Measurements from ENCODE around the gene POLH. TPM values are rescaled to one million over a fixed set of nuclear protein-coding genes. Genes with fewer than 3 reads are reported as not detected.

The POLH gene
- total RNA-seq, 1 experiment from 2014 or later = 28.4 TPM

DNA sequence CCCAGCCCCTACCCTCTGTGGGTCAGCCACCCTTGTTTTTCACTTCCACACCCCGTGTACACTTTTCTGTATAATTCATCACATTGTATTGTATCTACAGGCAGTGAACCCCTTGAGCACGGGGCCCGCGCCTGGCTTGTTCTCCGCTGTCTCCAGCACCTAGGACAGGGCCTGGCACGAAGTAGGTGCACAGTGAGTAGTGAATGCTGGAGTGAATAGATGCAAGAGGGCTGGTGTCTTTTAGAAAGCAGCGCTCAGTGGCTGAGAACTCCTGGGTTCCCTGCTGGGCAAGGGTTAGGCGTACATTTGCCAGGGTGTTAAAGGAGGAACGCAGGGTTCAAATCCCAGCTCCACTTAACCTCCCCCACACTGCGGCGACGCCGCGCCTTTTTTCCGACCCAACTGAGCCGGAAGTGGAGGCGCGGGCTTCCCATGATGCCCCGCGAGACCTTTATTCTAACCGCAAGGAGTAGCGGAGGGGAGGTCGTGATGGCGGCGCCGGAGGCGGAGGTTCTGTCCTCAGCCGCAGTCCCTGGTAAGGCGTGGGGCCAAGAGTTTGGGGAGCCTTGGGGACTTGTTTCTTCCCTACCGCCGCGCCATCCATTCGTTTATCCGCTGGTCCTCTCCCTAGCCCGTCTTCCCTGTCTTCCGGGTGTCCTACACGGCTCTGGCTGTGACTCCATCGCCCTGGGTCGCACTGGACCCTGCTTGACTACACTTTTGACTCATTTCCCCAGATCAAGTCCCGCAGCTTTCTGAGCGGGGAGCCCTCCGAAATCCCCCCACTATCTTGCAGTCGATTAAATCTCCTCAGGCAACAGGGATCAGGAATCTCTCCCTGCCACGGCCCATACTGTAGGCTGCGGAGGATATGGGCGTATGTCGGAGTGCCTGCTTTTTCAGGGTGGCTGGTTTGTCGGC lies 59.7 kb downstream of the POLH start, which contains the start of gene MAD2L1BP:
Gene MAD2L1BP, plus strand, starts transcription at position 454 of the 921 bp plus-strand sequence. Its CDS starts 36 bp downstream, at position 490.
- Histone ChIP-seq H3K36me3 (ENCODE audit: control insufficient read depth, insufficient read depth, low read length) (peaks cover 6% of the 10 kb centered on the region), H3K27ac (ENCODE audit: low read length) (peak within 1 kb of the TSS; percentile 95), H3K27me3 (ENCODE audit: control insufficient read depth, insufficient read depth, low read length) (no peaks in the 10 kb centered on the region), H3K9me3 (ENCODE audit: control insufficient read depth, insufficient read depth, low read depth, low read length) (no peaks in the 10 kb centered on the region), H3K4me3 (ENCODE audit: low read depth in 2 of 2, low read length in 2 of 2) (peak within 1 kb of the TSS; percentile 84 to 86), H3K4me1 (ENCODE audit: control insufficient read depth, insufficient read depth, low read length) (peaks cover 13% of the 10 kb centered on the region)
- DNase-seq (ENCODE audit: low read depth, low spot score) = no peak
- BruUV-seq (replicated peaks) = no TSS peak
- in situ Hi-C loops (cut with HindIII; ENCODE audit: low pct_unique_long_range_greater_than_20kb, low sequenced_read_pairs) (no loop called here), intact Hi-C loops (cut with micrococcal nuclease; ENCODE audit: unreplicated experiment) (no loop called here)
- peak; percentile 95 for ATAC-seq
- ChIA-PET POLR2A (interaction anchor here (0.5 kb wide), 2 partner anchors 58 to 69 kb away, joined by 4 read pairs; no protein-coding TSS in a partner anchor), CTCF (no interaction called here)
- TF ChIP-seq, protein P1, sequence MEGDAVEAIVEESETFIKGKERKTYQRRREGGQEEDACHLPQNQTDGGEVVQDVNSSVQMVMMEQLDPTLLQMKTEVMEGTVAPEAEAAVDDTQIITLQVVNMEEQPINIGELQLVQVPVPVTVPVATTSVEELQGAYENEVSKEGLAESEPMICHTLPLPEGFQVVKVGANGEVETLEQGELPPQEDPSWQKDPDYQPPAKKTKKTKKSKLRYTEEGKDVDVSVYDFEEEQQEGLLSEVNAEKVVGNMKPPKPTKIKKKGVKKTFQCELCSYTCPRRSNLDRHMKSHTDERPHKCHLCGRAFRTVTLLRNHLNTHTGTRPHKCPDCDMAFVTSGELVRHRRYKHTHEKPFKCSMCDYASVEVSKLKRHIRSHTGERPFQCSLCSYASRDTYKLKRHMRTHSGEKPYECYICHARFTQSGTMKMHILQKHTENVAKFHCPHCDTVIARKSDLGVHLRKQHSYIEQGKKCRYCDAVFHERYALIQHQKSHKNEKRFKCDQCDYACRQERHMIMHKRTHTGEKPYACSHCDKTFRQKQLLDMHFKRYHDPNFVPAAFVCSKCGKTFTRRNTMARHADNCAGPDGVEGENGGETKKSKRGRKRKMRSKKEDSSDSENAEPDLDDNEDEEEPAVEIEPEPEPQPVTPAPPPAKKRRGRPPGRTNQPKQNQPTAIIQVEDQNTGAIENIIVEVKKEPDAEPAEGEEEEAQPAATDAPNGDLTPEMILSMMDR (IDR thresholded peaks at IDR 0.05) = no peak
- TF ChIP-seq, protein P2, sequence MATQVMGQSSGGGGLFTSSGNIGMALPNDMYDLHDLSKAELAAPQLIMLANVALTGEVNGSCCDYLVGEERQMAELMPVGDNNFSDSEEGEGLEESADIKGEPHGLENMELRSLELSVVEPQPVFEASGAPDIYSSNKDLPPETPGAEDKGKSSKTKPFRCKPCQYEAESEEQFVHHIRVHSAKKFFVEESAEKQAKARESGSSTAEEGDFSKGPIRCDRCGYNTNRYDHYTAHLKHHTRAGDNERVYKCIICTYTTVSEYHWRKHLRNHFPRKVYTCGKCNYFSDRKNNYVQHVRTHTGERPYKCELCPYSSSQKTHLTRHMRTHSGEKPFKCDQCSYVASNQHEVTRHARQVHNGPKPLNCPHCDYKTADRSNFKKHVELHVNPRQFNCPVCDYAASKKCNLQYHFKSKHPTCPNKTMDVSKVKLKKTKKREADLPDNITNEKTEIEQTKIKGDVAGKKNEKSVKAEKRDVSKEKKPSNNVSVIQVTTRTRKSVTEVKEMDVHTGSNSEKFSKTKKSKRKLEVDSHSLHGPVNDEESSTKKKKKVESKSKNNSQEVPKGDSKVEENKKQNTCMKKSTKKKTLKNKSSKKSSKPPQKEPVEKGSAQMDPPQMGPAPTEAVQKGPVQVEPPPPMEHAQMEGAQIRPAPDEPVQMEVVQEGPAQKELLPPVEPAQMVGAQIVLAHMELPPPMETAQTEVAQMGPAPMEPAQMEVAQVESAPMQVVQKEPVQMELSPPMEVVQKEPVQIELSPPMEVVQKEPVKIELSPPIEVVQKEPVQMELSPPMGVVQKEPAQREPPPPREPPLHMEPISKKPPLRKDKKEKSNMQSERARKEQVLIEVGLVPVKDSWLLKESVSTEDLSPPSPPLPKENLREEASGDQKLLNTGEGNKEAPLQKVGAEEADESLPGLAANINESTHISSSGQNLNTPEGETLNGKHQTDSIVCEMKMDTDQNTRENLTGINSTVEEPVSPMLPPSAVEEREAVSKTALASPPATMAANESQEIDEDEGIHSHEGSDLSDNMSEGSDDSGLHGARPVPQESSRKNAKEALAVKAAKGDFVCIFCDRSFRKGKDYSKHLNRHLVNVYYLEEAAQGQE (IDR thresholded peaks at IDR 0.05; ENCODE audit: insufficient read depth in 1 of 2, low read depth in 2 of 2, low read length in 1 of 2) = peak; percentile 92 to 95
- TF ChIP-seq SIN3A (IDR thresholded peaks at IDR 0.05; ENCODE audit: borderline replicate concordance, insufficient read depth, low read depth, low read length) (peak; percentile 92; the same call in 1 of the 2 replicates), POLR2AphosphoS5 (IDR thresholded peaks at IDR 0.05; ENCODE audit: low read depth, low read length) (peak; percentile 96), TCF7L2 (IDR thresholded peaks at IDR 0.05; ENCODE audit: low read depth, low read length) (peak; percentile 98)

DNA sequence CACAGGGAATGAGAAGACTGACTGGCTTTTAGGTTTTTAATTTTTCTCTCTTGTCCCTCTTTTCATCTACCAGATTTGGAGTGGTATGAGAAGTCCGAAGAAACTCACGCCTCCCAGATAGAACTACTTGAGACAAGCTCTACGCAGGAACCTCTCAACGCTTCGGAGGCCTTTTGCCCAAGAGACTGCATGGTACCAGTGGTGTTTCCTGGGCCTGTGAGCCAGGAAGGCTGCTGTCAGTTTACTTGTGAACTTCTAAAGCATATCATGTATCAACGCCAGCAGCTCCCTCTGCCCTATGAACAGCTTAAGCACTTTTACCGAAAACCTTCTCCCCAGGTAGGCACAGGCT lies 60.3 kb downstream of the POLH start:
- Histone ChIP-seq H3K36me3 (ENCODE audit: control insufficient read depth, insufficient read depth, low read length) (peaks cover 6% of the 10 kb centered on the region), H3K27ac (ENCODE audit: low read length) (peak overlapping the region; percentile 95), H3K4me3 (ENCODE audit: low read depth in 2 of 2, low read length in 2 of 2) (peak overlapping the region; percentile 84 to 86), H3K9me3 (ENCODE audit: control insufficient read depth, insufficient read depth, low read depth, low read length) (no peaks in the 10 kb centered on the region), H3K4me1 (ENCODE audit: control insufficient read depth, insufficient read depth, low read length) (peaks cover 10% of the 10 kb centered on the region), H3K27me3 (ENCODE audit: control insufficient read depth, insufficient read depth, low read length) (no peaks in the 10 kb centered on the region)
- POLR2A ChIA-PET = no interaction called here
- TF ChIP-seq SIN3A (IDR thresholded peaks at IDR 0.05; ENCODE audit: borderline replicate concordance, insufficient read depth, low read depth, low read length) (no peak), POLR2AphosphoS5 (IDR thresholded peaks at IDR 0.05; ENCODE audit: low read depth, low read length) (no peak), TCF7L2 (IDR thresholded peaks at IDR 0.05; ENCODE audit: low read depth, low read length) (no peak)
- TF ChIP-seq, protein P1 (IDR thresholded peaks at IDR 0.05) = no peak
- TF ChIP-seq, protein P2 (IDR thresholded peaks at IDR 0.05; ENCODE audit: insufficient read depth in 1 of 2, low read depth in 2 of 2, low read length in 1 of 2) = no peak
- in situ Hi-C loops (cut with HindIII; ENCODE audit: low pct_unique_long_range_greater_than_20kb, low sequenced_read_pairs) = no loop called here
- CTCF ChIA-PET = no interaction called here
- intact Hi-C loops (cut with micrococcal nuclease; ENCODE audit: unreplicated experiment) = no loop called here
- DNase-seq (ENCODE audit: low read depth, low spot score) (no peak), ATAC-seq (peak; percentile 16; the same call in 1 of the 2 replicates)
- no TSS peak for BruUV-seq (replicated peaks)
